Smooth muscle cell (in vitro differentiated cells): ENCODE measurements around the gene DOCK2. TPM values are rescaled to one million over a fixed set of nuclear protein-coding genes. Genes with fewer than 3 reads are reported as not detected.

Experiments
- DNase-seq: peaks from one replicate; lab custom pipeline; 2025; ENCODE audit not compliant: unreplicated experiment; lab: John Stamatoyannopoulos, UW
- H2AFZ ChIP-seq: fragments of 200-600 bp; sonication (generic); 2 replicates; pipeline ENCODE4 v1.6.0; 2016; ENCODE audit warnings: antibody characterized with exemption, low read depth, mild to moderate bottlenecking
- H3F3A ChIP-seq: fragments of 200-600 bp; sonication (generic); 2 replicates; pipeline ENCODE4 v1.6.0; 2017; ENCODE audit warnings: antibody characterized with exemption, low read depth
- H3K27ac ChIP-seq: fragments of 200-600 bp; sonication (generic); 2 replicates; pipeline ENCODE4 v1.5.1; 2016; ENCODE audit warnings: low read depth, mild to moderate bottlenecking
- H3K27me3 ChIP-seq: fragments of 200-600 bp; sonication (generic); 2 replicates; pipeline ENCODE4 v1.6.1; 2016; ENCODE audit warnings: low read depth, mild to moderate bottlenecking
- H3K36me3 ChIP-seq: fragments of 200-600 bp; sonication (generic); 2 replicates; pipeline ENCODE4 v1.5.1; 2016; ENCODE audit warnings: low read depth
- H3K4me1 ChIP-seq: fragments of 200-600 bp; sonication (generic); 2 replicates; pipeline ENCODE4 v1.5.1; 2016; ENCODE audit warnings: low read depth
- H3K4me2 ChIP-seq: fragments of 200-600 bp; sonication (generic); 2 replicates; pipeline ENCODE4 v1.6.0; 2016; ENCODE audit warnings: mild to moderate bottlenecking
- H3K4me3 ChIP-seq: fragments of 200-600 bp; sonication (generic); 2 replicates; pipeline ENCODE4 v1.5.1; 2016; ENCODE audit warnings: mild to moderate bottlenecking
- H3K79me2 ChIP-seq: fragments of 200-600 bp; sonication (generic); 2 replicates; pipeline ENCODE4 v1.6.0; 2016; ENCODE audit warnings: low read depth, mild to moderate bottlenecking
- H3K9ac ChIP-seq: fragments of 200-600 bp; sonication (generic); 2 replicates; pipeline ENCODE4 v1.6.0; 2016; ENCODE audit warnings: low read depth
- H3K9me3 ChIP-seq: fragments of 200-600 bp; sonication (generic); replicated peaks from 2 replicates; pipeline ENCODE4 v1.5.1; 2016; ENCODE audit warnings: low read depth
- H4K20me1 ChIP-seq: fragments of 200-600 bp; sonication (generic); 2 replicates; pipeline ENCODE4 v1.6.0; 2016; ENCODE audit warnings: low read depth
- CTCF ChIP-seq: fragments of 200-600 bp; sonication (generic); IDR thresholded peaks from 2 replicates; pipeline ENCODE4 v1.5.1; 2017; ENCODE audit warnings: borderline replicate concordance, mild to moderate bottlenecking, antibody characterized with exemption; ENCODE audit not compliant: insufficient read depth, poor library complexity, severe bottlenecking
- WGBS: methylation state at CpG from one replicate; pipeline ENCODE4 v1.1.7; 2016; ENCODE audit warnings: low lambda C conversion rate; 5-methylcytosine and 5-hydroxymethylcytosine counted together
- polyA plus RNA-seq: library from polyadenylated mRNA; unstranded; fragments of >200 nt; fragmentation: Nextera tagmentation; extraction: Ambion mirVana; gene quantifications from 2 replicates; pipeline ENCODE4 v1.2.1, GENCODE V29; 2016
- total RNA-seq: library from RNA; depleted of rRNA; stranded (reverse); fragments of >200 nt; gene quantifications from 2 replicates; pipeline ENCODE4 v1.2.3, GENCODE V29; 2014

The DOCK2 gene
- total and polyA plus RNA-seq, 2 experiments from 2014 or later, result 0.73 to 3.0 TPM

- H4K20me1 ChIP-seq, result no peaks in the 10 kb centered on the region
- H2AFZ ChIP-seq, result no peak overlapping the region
- H3K36me3 ChIP-seq, result peaks cover 5% of the 10 kb centered on the region
- no peak overlapping the region for H3K9ac ChIP-seq
- H3K4me1 ChIP-seq, result no peaks in the 10 kb centered on the region
- H3K79me2 ChIP-seq, result no peaks in the 10 kb centered on the region
- no peak overlapping the region for H3K4me2 ChIP-seq
- H3K9me3 ChIP-seq, result no peaks in the 10 kb centered on the region
- H3F3A ChIP-seq, result no peaks in the 10 kb centered on the region
- H3K4me3 ChIP-seq, result no peak overlapping the region
- DNase-seq, result no peak
- 94% methylated on average over 3 of the region's 3 CpGs for WGBS
- no peak for TF ChIP-seq CTCF
- H3K27ac ChIP-seq, result no peak overlapping the region
- H3K27me3 ChIP-seq, result no peaks in the 10 kb centered on the region
Measured at GRCh38 chr5:169606279-169606678, 30.8 kb upstream of the DOCK2 start.

GRCh38 chr5:169607882-169608281 is 29.2 kb upstream of the DOCK2 start:
- no peak for TF ChIP-seq CTCF
- Histone ChIP-seq H3K4me2 (no peak overlapping the region), H3K9me3 (peaks cover 3% of the 10 kb centered on the region), H3K79me2 (no peaks in the 10 kb centered on the region), H3K36me3 (no peaks in the 10 kb centered on the region), H3K9ac (no peak overlapping the region), H4K20me1 (no peaks in the 10 kb centered on the region), H3K27me3 (no peaks in the 10 kb centered on the region), H3K27ac (no peak overlapping the region), H3K4me3 (no peak overlapping the region), H3K4me1 (no peaks in the 10 kb centered on the region), H3F3A (no peaks in the 10 kb centered on the region), H2AFZ (no peak overlapping the region)
- no peak for DNase-seq
- WGBS, result 94% methylated on average over 2 of the region's 2 CpGs

DNA sequence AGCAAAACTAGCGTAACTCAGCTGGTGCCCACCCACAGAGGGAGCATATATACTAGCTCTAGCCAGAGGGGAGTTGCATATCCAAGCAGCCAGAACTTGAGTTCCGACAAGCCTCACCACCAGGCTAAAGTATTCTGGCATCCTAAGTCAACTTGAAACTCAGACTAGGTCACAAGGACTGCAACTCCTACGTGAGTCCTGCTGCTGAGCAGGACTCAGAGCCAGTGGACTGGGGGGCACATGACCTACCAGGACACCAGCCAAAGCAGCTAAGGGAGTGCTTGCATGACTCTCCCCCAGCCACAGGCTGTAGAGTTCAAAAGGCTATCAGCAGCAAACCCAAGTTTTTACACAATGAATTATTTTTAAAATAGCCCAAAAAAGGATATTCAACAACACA is 27.4 kb upstream of the DOCK2 start:
- Histone ChIP-seq H2AFZ (no peak overlapping the region), H3K27me3 (no peaks in the 10 kb centered on the region), H3K4me3 (no peak overlapping the region), H3K27ac (no peak overlapping the region), H3K79me2 (no peaks in the 10 kb centered on the region), H3F3A (no peaks in the 10 kb centered on the region), H3K4me1 (no peaks in the 10 kb centered on the region), H3K4me2 (no peak overlapping the region), H3K36me3 (no peaks in the 10 kb centered on the region), H3K9ac (no peak overlapping the region), H4K20me1 (no peaks in the 10 kb centered on the region), H3K9me3 (peaks cover 4% of the 10 kb centered on the region)
- 84% methylated on average over 3 of the region's 3 CpGs for WGBS
- no peak for TF ChIP-seq CTCF
- no peak for DNase-seq

DNA sequence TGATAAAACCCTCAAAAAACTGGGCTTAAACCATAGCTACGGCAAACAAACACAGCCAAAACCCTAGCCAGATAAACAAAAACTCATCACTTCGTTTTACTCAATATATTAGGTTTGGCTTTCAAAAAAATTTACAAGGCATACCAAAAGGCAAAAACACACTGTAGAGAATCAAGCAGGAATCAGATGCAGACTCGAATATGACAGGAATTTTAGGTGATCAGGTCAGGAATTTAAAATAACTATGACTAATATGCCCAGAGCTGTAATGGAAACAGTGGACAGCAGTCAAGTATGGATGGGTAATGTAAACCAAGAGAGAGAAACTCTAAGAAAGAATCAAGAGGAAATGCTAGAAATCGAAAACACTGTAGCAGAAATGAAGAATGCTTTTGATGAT is 26.5 kb upstream of the DOCK2 start:
- WGBS, result 91% methylated on average over 4 of the region's 4 CpGs
- Histone ChIP-seq H3K4me1 (no peaks in the 10 kb centered on the region), H3F3A (no peaks in the 10 kb centered on the region), H3K9ac (no peak overlapping the region), H3K79me2 (no peaks in the 10 kb centered on the region), H3K36me3 (no peaks in the 10 kb centered on the region), H3K27ac (no peak overlapping the region), H3K4me3 (no peak overlapping the region), H2AFZ (no peak overlapping the region), H4K20me1 (no peaks in the 10 kb centered on the region), H3K4me2 (no peak overlapping the region), H3K9me3 (peaks cover 4% of the 10 kb centered on the region), H3K27me3 (no peaks in the 10 kb centered on the region)
- DNase-seq, result no peak
- no peak for TF ChIP-seq CTCF
